Ramos (cell line): ENCODE data around the gene OR1J2.
"Not testable (repeated sequence)": the region's sequence is repeated elsewhere in the genome, so short reads cannot be mapped to it uniquely, and the experiment has no call there.

Source experiments
- in situ Hi-C: fragments of 300-500 bp; cut with MboI; formaldehyde crosslinking; loops from one replicate; pipeline ENCODE4 v1.14.3; 2022; ENCODE audit warnings: low sequenced_read_pairs; ENCODE audit not compliant: unreplicated experiment

The OR1J2 gene

GRCh38 chr9:122510502-122510901 lies at the start of gene OR1J2:
Gene OR1J2, plus strand, starts transcription at chr9:122510802. Its CDS starts 0 bp downstream, at chr9:122510802.
- in situ Hi-C loops: no loop called here

GRCh38 chr9:122463828-122464632 lies 46.6 kb upstream of the OR1J2 start:
- in situ Hi-C loops: loop anchor here (25.0 kb wide), 2 partner anchors 523 to 898 kb away; partner anchors contain the start of gene CRB2

- in situ Hi-C loops: loop anchor here (5.0 to 25.0 kb wide), 3 partner anchors 347 to 897 kb away; partner anchors contain the start of gene CRB2
Observed at GRCh38 chr9:122464633-122465567, 45.7 kb upstream of the OR1J2 start.

- in situ Hi-C loops: loop anchor here (5.0 to 25.0 kb wide), 3 partner anchors 346 to 896 kb away; partner anchors contain the start of gene CRB2
Observed at GRCh38 chr9:122466456-122466855, 44.1 kb upstream of the OR1J2 start.

- in situ Hi-C loops: loop anchor here (5.0 to 25.0 kb wide), 3 partner anchors 344 to 894 kb away; partner anchors contain the start of gene CRB2
Observed at GRCh38 chr9:122468735-122469134, 41.9 kb upstream of the OR1J2 start.

- in situ Hi-C loops: loop anchor here (25.0 kb wide), 2 partner anchors 513 to 888 kb away; partner anchors contain the start of gene CRB2
Observed at GRCh38 chr9:122474561-122474960, 36.0 kb upstream of the OR1J2 start.

- in situ Hi-C loops: no loop called here
Observed at GRCh38 chr9:122475717-122476116, 34.9 kb upstream of the OR1J2 start.

- in situ Hi-C loops: no loop called here
Observed at GRCh38 chr9:122477346-122477745, 33.3 kb upstream of the OR1J2 start.

GRCh38 chr9:122477826-122478225 lies 32.8 kb upstream of the OR1J2 start, which contains the start of gene OR1J1:
Gene OR1J1, minus strand, starts transcription at chr9:122477926. Its CDS starts 0 bp downstream, at chr9:122477926.
- in situ Hi-C loops: no loop called here

- in situ Hi-C loops: no loop called here
Observed at GRCh38 chr9:122479062-122479461, 31.5 kb upstream of the OR1J2 start.

- in situ Hi-C loops: no loop called here
Observed at GRCh38 chr9:122498883-122499288, 11.7 kb upstream of the OR1J2 start.

- in situ Hi-C loops: no loop called here
Observed at GRCh38 chr9:122506964-122507363, 3.6 kb upstream of the OR1J2 start.

- in situ Hi-C loops: no loop called here
Observed at GRCh38 chr9:122518226-122518625, 7.6 kb downstream of the OR1J2 start.

- in situ Hi-C loops: no loop called here
Observed at GRCh38 chr9:122518841-122519240, 8.2 kb downstream of the OR1J2 start, which contains the start of gene OR1J4. Gene OR1J4, plus strand, starts transcription at chr9:122519141. Its CDS starts 0 bp downstream, at chr9:122519141.

- in situ Hi-C loops: no loop called here
Observed at GRCh38 chr9:122519376-122519775, 8.8 kb downstream of the OR1J2 start.

- in situ Hi-C loops: no loop called here
Observed at GRCh38 chr9:122526602-122527001, 16.0 kb downstream of the OR1J2 start.

GRCh38 chr9:122527193-122527592 lies 16.6 kb downstream of the OR1J2 start, which contains the start of gene OR1N1:
Gene OR1N1, minus strand, starts transcription at chr9:122527293. Its CDS starts 0 bp downstream, at chr9:122527293.
- in situ Hi-C loops: no loop called here

GRCh38 chr9:122531157-122531556 lies 20.6 kb downstream of the OR1J2 start:
- in situ Hi-C loops: not testable (repeated sequence)

GRCh38 chr9:122536134-122536533 lies 25.5 kb downstream of the OR1J2 start:
- in situ Hi-C loops: no loop called here

- in situ Hi-C loops: not testable (repeated sequence)
Observed at GRCh38 chr9:122537066-122537465, 26.5 kb downstream of the OR1J2 start.
